Testis (tissue), 2 donors: ENCODE results near the gene KRT6B.

ENCODE experiments used
- CTCF ChIP-seq, 3 experiments: fragments of 450-650 bp in 2 of 3; fragments of 200-600 bp in 1 of 3; sonication (generic) in 1 of 3; IDR thresholded peaks; one replicate each; pipeline ENCODE4 v1.5.1; 2016 to 2019; ENCODE audit warnings: antibody characterized with exemption in 3 of 3, mild to moderate bottlenecking in 2 of 3, moderate library complexity in 1 of 3
- POLR2A ChIP-seq: fragments of 450-650 bp; IDR thresholded peaks from one replicate; pipeline ENCODE4 v1.6.1; 2017; ENCODE audit warnings: antibody characterized with exemption, mild to moderate bottlenecking, moderate library complexity

GRCh38 chr12:52473768-52474167 lies 21.8 kb upstream of the KRT6B start, which contains the start of gene KRT6C:
- TF ChIP-seq CTCF (IDR thresholded peaks at IDR 0.05) (no peak), POLR2A (no peak)
